Endothelial cell of umbilical vein (primary cell): ENCODE measurements around the gene COQ8B. TPM values are rescaled to one million over a fixed set of nuclear protein-coding genes. Genes with fewer than 3 reads are reported as not detected.

Experiments used
- BruUV-seq: library from RNA; stranded (reverse); fragments of 400-500 nt; replicated peaks from 2 replicates; lab custom pipeline; 2021; lab: Mats Ljungman, UMichigan
- CTCF ChIA-PET: fragments of 300-600, 350-600 bp; sonication (Branson Sonifier 250); formaldehyde crosslinking; loops from one replicate; lab custom pipeline; 2021; ENCODE audit warnings: antibody characterized with exemption, inconsistent platforms; lab: Charles Lee
- POLR2A ChIA-PET: fragments of 300-600, 350-600 bp; sonication (Branson Sonifier 250); formaldehyde crosslinking; loops from one replicate; lab custom pipeline; 2021; ENCODE audit warnings: antibody characterized with exemption, inconsistent platforms; lab: Charles Lee
- DNase-seq: peaks from one replicate; pipeline ENCODE4 v3.0.0-alpha.2; 2011; ENCODE audit warnings: low read depth, low spot score
- FAIRE-seq: peaks from 2 replicates; lab custom pipeline; 2011; peaks lifted over from hg19 to GRCh38; lab: Jason Lieb, UNC
- H2AFZ ChIP-seq: 2 replicates; pipeline ENCODE4 v1.6.0; 2012; ENCODE audit warnings: low read depth, low read length, control low read depth, inconsistent platforms
- H3K27ac ChIP-seq: 2 replicates; pipeline ENCODE4 v1.5.1; 2011; ENCODE audit warnings: low read depth, mild to moderate bottlenecking, control low read depth, low read length, moderate library complexity; ENCODE audit not compliant: insufficient read depth
- H3K27me3 ChIP-seq, 2 experiments: 2 replicates each; pipeline versions ENCODE4 v1.6.0 to v1.6.1; 2011; ENCODE audit warnings: low read length in 2 of 2, mixed read lengths in 1 of 2; ENCODE audit not compliant: control insufficient read depth in 2 of 2, insufficient read depth in 2 of 2
- H3K36me3 ChIP-seq, 2 experiments: 2 replicates in 1 of 2; 3 replicates in 1 of 2; pipeline ENCODE4 v1.5.1; 2011; ENCODE audit warnings: low read length in 2 of 2, mild to moderate bottlenecking in 1 of 2, moderate library complexity in 1 of 2; ENCODE audit not compliant: control insufficient read depth in 2 of 2, insufficient read depth in 2 of 2; ENCODE audit errors: extremely low read depth in 1 of 2
- H3K4me1 ChIP-seq: 3 replicates; pipeline ENCODE4 v1.5.1; 2011; ENCODE audit warnings: mild to moderate bottlenecking, low read length; ENCODE audit not compliant: control insufficient read depth, insufficient read depth; ENCODE audit errors: extremely low read depth
- H3K4me2 ChIP-seq: 2 replicates; pipeline ENCODE4 v1.6.1; 2011; ENCODE audit warnings: low read length, control low read depth, mixed read lengths; ENCODE audit not compliant: insufficient read depth
- H3K4me3 ChIP-seq, 3 experiments: fragments of 200-600 bp in 1 of 3; sonication (generic), shearing (Covaris generic) in 1 of 3; replicated peaks in 1 of 3; 2 replicates each; pipeline ENCODE4 v1.5.1; 2011 to 2016; ENCODE audit warnings: control low read depth in 3 of 3, low read length in 3 of 3, mild to moderate bottlenecking in 2 of 3, inconsistent platforms in 1 of 3, low read depth in 1 of 3, moderate library complexity in 1 of 3; ENCODE audit not compliant: insufficient read depth in 1 of 3
- H3K79me2 ChIP-seq: 2 replicates; pipeline ENCODE4 v1.6.0; 2012; ENCODE audit warnings: low read length, inconsistent platforms; ENCODE audit not compliant: control insufficient read depth, insufficient read depth
- H3K9ac ChIP-seq: replicated peaks from 2 replicates; pipeline ENCODE3; 2011; ENCODE audit warnings: low read length, control low read depth; ENCODE audit not compliant: insufficient read depth; ENCODE audit errors: extremely low read depth
- H3K9me1 ChIP-seq: replicated peaks from 3 replicates; pipeline ENCODE4 v1.6.0; 2011; ENCODE audit warnings: mild to moderate bottlenecking, low read length; ENCODE audit not compliant: control insufficient read depth, insufficient read depth; ENCODE audit errors: extremely low read depth
- H3K9me3 ChIP-seq: replicated peaks from 2 replicates; pipeline ENCODE4 v1.5.1; 2012; ENCODE audit warnings: low read length, inconsistent platforms; ENCODE audit not compliant: control insufficient read depth, insufficient read depth
- H4K20me1 ChIP-seq: replicated peaks from 2 replicates; pipeline ENCODE3; 2011; ENCODE audit warnings: mild to moderate bottlenecking, low read length; ENCODE audit not compliant: control insufficient read depth, insufficient read depth; ENCODE audit errors: extremely low read depth
- CTCF ChIP-seq, 2 donors: IDR thresholded peaks; 1 replicate in 1 of 2; 2 replicates in 1 of 2; pipeline ENCODE4 v1.5.1; 2011; ENCODE audit warnings: low read length in 2 of 2, mild to moderate bottlenecking in 2 of 2, moderate library complexity in 2 of 2, control low read depth in 1 of 2, inconsistent platforms in 1 of 2, low read depth in 1 of 2; ENCODE audit not compliant: insufficient read depth in 1 of 2; ENCODE audit errors: extremely low read depth in 1 of 2
- EZH2 ChIP-seq: IDR thresholded peaks from 2 replicates; pipeline ENCODE4 v1.6.1; 2012; ENCODE audit warnings: borderline replicate concordance, low read depth, mild to moderate bottlenecking, moderate library complexity, low read length, inconsistent platforms; ENCODE audit not compliant: severe bottlenecking
- FOS ChIP-seq: IDR thresholded peaks from 2 replicates; pipeline ENCODE4 v1.6.1; 2011; ENCODE audit warnings: mild to moderate bottlenecking, low read length, moderate library complexity, borderline replicate concordance; ENCODE audit not compliant: insufficient read depth
- GATA2 ChIP-seq: IDR thresholded peaks from 2 replicates; pipeline ENCODE4 v1.7.0; 2011; ENCODE audit warnings: low read depth, mild to moderate bottlenecking, moderate library complexity, mixed read lengths, low read length; ENCODE audit not compliant: insufficient read length, insufficient read depth
- JUN ChIP-seq: IDR thresholded peaks from 2 replicates; pipeline ENCODE4 v1.6.1; 2011; ENCODE audit warnings: borderline replicate concordance, low read depth; ENCODE audit not compliant: insufficient read length, insufficient read depth
- MAX ChIP-seq: IDR thresholded peaks from 2 replicates; pipeline ENCODE4 v1.6.1; 2011; ENCODE audit not compliant: insufficient read depth, insufficient read length
- MYC ChIP-seq: IDR thresholded peaks from one replicate; pipeline ENCODE4 v1.6.1; 2011; ENCODE audit warnings: mild to moderate bottlenecking, low read depth, low read length
- POLR2A ChIP-seq: IDR thresholded peaks from 2 replicates; pipeline ENCODE4 v1.6.1; 2012; ENCODE audit warnings: low read depth, mild to moderate bottlenecking, control low read depth, low read length
- POLR2AphosphoS5 ChIP-seq: IDR thresholded peaks from 2 replicates; pipeline ENCODE4 v1.6.1; 2012; ENCODE audit warnings: low read depth, mild to moderate bottlenecking, control low read depth, low read length, moderate library complexity; ENCODE audit not compliant: insufficient read depth
- dilution Hi-C: fragments of 300-500 bp; cut with MboI; formaldehyde crosslinking; loops from one replicate; pipeline ENCODE4 v1.15.0; 2019; ENCODE audit warnings: low sequenced_read_pairs; ENCODE audit not compliant: extremely low pct_ligation_motif_present
- intact Hi-C: fragments of 100-400 bp; cut with micrococcal nuclease; formaldehyde crosslinking; loops from one replicate; pipeline ENCODE4 v1.10.0; 2022
- polyA plus RNA-seq, 4 experiments: library from polyadenylated mRNA; depleted of rRNA in 3 of 4; stranded (reverse) in 3 of 4; unstranded in 1 of 4; fragments of >200 nt; gene quantifications; 2 replicates each; pipeline versions ENCODE4 v1.2.1 to v1.2.3, GENCODE V29; 2011 to 2012; ENCODE audit warnings: missing spikeins in 1 of 4
- total RNA-seq: library from RNA; stranded (reverse); gene quantifications from 2 replicates; pipeline ENCODE4 v1.2.3, GENCODE V29; 2021

COQ8B gene
- total and polyA plus RNA-seq, 2 donors (not counting 3 experiments of a cell fraction or from before 2014, with no cell fraction given), result 16.2 to 19.2 TPM

DNA sequence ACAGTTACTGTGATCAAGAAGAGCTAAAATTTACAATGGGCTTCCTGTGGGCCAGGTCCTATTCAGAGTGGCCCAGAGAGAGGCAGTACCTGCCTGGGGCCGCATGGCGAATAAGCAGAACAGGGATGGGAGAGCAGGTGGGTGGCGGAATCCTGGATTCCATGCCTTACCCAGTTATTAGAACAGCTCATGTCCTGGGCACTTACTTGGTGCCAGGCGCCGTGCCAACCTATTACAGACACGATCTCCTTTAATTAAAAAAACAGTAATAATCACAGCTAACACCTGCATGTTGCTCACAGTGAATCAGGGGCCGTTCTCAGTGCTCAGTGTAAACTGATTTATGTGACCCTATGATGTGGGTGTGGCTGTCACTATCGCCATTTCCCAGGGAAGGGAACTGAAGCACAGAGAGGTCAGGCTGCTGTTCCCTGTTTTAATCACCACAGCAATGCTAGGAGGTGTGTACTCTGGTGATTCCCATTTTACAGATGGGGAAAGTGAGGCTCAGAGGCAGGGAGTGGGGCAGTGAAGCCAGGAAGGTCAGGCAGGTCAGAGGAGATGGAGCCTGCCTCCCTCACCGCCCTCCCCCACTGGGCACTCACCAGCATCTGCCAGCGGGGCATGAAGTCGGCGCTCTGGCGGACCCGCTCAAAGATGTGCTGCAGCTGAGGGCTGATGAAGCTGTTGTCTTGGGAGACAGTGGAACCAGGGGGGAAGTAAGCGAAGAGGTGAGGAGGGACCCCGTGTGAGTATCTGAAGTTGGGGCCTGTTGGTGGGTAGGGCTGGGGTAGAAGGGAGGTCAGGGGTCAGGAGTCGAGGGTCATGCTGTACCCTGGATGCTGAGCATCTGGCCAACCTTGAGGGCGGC is 12.0 kb downstream of the COQ8B start:
- Histone ChIP-seq H3K9me1 (no peaks in the 10 kb centered on the region), H2AFZ (no peak overlapping the region), H3K27me3 (no peaks in the 10 kb centered on the region), H3K9ac (no peak overlapping the region), H3K9me3 (no peaks in the 10 kb centered on the region), H3K4me1 (no peaks in the 10 kb centered on the region), H3K27ac (no peak overlapping the region), H3K4me2 (no peak overlapping the region), H3K36me3 (peaks cover 0 to 13% of the 10 kb centered on the region in 2 experiments), H3K79me2 (no peaks in the 10 kb centered on the region), H4K20me1 (no peaks in the 10 kb centered on the region), H3K4me3 (no peak overlapping the region)
- ChIA-PET POLR2A (no interaction called here), CTCF (interaction anchor here (1.5 kb wide), 1 partner anchor 14 kb away, joined by 3 read pairs; the partner anchor contains the start of gene NUMBL)
- TF ChIP-seq POLR2A (no peak), MAX (no peak), JUN (no peak), MYC (no peak), EZH2 (no peak), POLR2AphosphoS5 (no peak), CTCF (IDR thresholded peaks at IDR 0.05; ENCODE audit: extremely low read depth in 1 of 2, insufficient read depth in 1 of 2, low read depth in 1 of 2, low read length in 2 of 2) (no peak), FOS (no peak), GATA2 (no peak)
- dilution Hi-C loops (no loop called here), intact Hi-C loops (no loop called here)
- BruUV-seq, result no TSS peak
- FAIRE-seq (no peak), DNase-seq (no peak)
